ENCODE data around the gene SYTL3.
"Not testable (repeated sequence)": the region's sequence is repeated elsewhere in the genome, so short reads cannot be mapped to it uniquely, and the experiment has no call there.

Gene SYTL3

GRCh38 chr6:158622545-158623190 is 27.2 kb upstream of the SYTL3 start:
- no peak for DNase-seq

GRCh38 chr6:158624684-158625682 is 24.9 kb upstream of the SYTL3 start:
- DNase-seq, result no peak

GRCh38 chr6:158625881-158626305 is 24.0 kb upstream of the SYTL3 start:
- no peak for DNase-seq

GRCh38 chr6:158626360-158627167 is 23.3 kb upstream of the SYTL3 start:
- DNase-seq, result no peak

- no peak for DNase-seq
Measured at GRCh38 chr6:158627168-158627939, 22.5 kb upstream of the SYTL3 start.

GRCh38 chr6:158627940-158628211 is 22.0 kb upstream of the SYTL3 start:
- DNase-seq, result no peak

GRCh38 chr6:158628542-158628941 is 21.3 kb upstream of the SYTL3 start:
- no peak for DNase-seq

- no peak for DNase-seq
Measured at GRCh38 chr6:158629367-158630221, 20.3 kb upstream of the SYTL3 start.

GRCh38 chr6:158630938-158631616 is 18.8 kb upstream of the SYTL3 start:
- DNase-seq, result no peak

- no peak for DNase-seq
Measured at GRCh38 chr6:158631678-158632537, 17.9 kb upstream of the SYTL3 start.

GRCh38 chr6:158632538-158633119 is 17.2 kb upstream of the SYTL3 start:
- not testable (repeated sequence) for DNase-seq

- no peak for DNase-seq
Measured at GRCh38 chr6:158633127-158633526, 16.7 kb upstream of the SYTL3 start.

- no peak for DNase-seq
Measured at GRCh38 chr6:158634695-158635426, 15.0 kb upstream of the SYTL3 start.

GRCh38 chr6:158635427-158636073 is 14.3 kb upstream of the SYTL3 start:
- DNase-seq, result no peak

GRCh38 chr6:158636778-158637177 is 13.1 kb upstream of the SYTL3 start:
- no peak for DNase-seq

- no peak for DNase-seq
Measured at GRCh38 chr6:158638324-158638854, 11.5 kb upstream of the SYTL3 start.

GRCh38 chr6:158639056-158639455 is 10.8 kb upstream of the SYTL3 start:
- DNase-seq, result no peak

- no peak for DNase-seq
Measured at GRCh38 chr6:158640519-158640918, 9.3 kb upstream of the SYTL3 start.

All from NCI-H1930 (cell line).